Endothelial cell (in vitro differentiated cells): ENCODE measurements around the gene PRRG2. TPM values are rescaled to one million over a fixed set of nuclear protein-coding genes. Genes with fewer than 3 reads are reported as not detected.

ENCODE experiments used
- DNase-seq: peaks from one replicate; pipeline ENCODE4 v3.0.0; 2021; ENCODE audit warnings: low spot score
- H3K27ac Mint-ChIP-seq: one replicate; pipeline ENCODE4 v1.8.0; 2021; ENCODE audit warnings: mixed read lengths, inconsistent platforms; ENCODE audit not compliant: unreplicated experiment
- H3K27me3 Mint-ChIP-seq: one replicate; pipeline ENCODE4 v1.8.0; 2021; ENCODE audit warnings: mild to moderate bottlenecking, moderate library complexity, mixed read lengths, inconsistent platforms; ENCODE audit not compliant: unreplicated experiment
- H3K36me3 Mint-ChIP-seq: one replicate; pipeline ENCODE4 v1.8.0; 2021; ENCODE audit warnings: mild to moderate bottlenecking, low read depth, mixed read lengths, inconsistent platforms; ENCODE audit not compliant: unreplicated experiment
- H3K4me1 Mint-ChIP-seq: one replicate; pipeline ENCODE4 v1.8.0; 2021; ENCODE audit warnings: mild to moderate bottlenecking, mixed read lengths, inconsistent platforms; ENCODE audit not compliant: unreplicated experiment
- H3K4me3 Mint-ChIP-seq: one replicate; pipeline ENCODE4 v1.8.0; 2021; ENCODE audit warnings: mild to moderate bottlenecking, mixed read lengths, inconsistent platforms; ENCODE audit not compliant: unreplicated experiment
- H3K9me3 Mint-ChIP-seq: one replicate; pipeline ENCODE4 v1.8.0; 2021; ENCODE audit warnings: mixed read lengths, inconsistent platforms; ENCODE audit not compliant: unreplicated experiment
- CTCF ChIP-seq: fragments of 200-600 bp; sonication (generic); IDR thresholded peaks from one replicate; pipeline ENCODE4 v1.5.0; 2021; ENCODE audit warnings: antibody characterized with exemption; ENCODE audit not compliant: unreplicated experiment
- total RNA-seq: library from RNA; stranded (reverse); fragmentation: NEBNext Ultra II Directional; extraction: Animal tissue kit (Norgen Biotek cat#: 25700); gene quantifications from one replicate; pipeline ENCODE4 v1.2.1, GENCODE V29; 2021; ENCODE audit not compliant: unreplicated experiment

PRRG2 gene
- total RNA-seq, 1 donor from 2014 or later: 2.4 TPM

DNA sequence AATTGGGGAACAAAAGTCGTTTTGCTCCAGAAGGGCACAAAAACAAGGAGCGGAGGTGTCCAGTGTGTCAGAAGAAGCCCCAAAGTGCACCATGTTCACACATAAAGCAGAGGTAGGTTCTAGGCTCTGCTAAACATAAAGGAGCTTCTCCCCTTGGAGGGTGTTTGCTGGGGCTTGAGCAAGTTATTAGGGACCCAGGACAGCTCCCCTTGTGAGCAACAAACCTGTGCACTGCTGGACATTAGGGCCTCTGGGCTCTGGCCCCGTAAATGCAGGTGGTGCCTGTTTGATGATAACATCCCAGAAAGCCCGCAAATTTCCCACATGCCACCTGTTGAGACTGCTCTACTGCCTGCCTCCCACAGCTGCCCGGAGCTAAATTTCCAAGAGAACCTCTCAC is 42.5 kb upstream of the PRRG2 start:
- peaks cover 13% of the 10 kb centered on the region for H3K36me3 Mint-ChIP-seq
- H3K27ac Mint-ChIP-seq: no peak overlapping the region
- H3K4me3 Mint-ChIP-seq: no peak overlapping the region
- no peak for DNase-seq
- peaks cover 8% of the 10 kb centered on the region for H3K4me1 Mint-ChIP-seq
- H3K27me3 Mint-ChIP-seq: peaks cover 9% of the 10 kb centered on the region
- no peaks in the 10 kb centered on the region for H3K9me3 Mint-ChIP-seq
- no peak for TF ChIP-seq CTCF

GRCh38 chr19:49539192-49539952 is 41.7 kb upstream of the PRRG2 start:
- Mint-ChIP-seq H3K27ac (no peak overlapping the region), H3K4me3 (no peak overlapping the region), H3K9me3 (no peaks in the 10 kb centered on the region), H3K27me3 (peaks cover 9% of the 10 kb centered on the region), H3K36me3 (peaks cover 17% of the 10 kb centered on the region), H3K4me1 (peaks cover 7% of the 10 kb centered on the region)
- no peak for TF ChIP-seq CTCF
- no peak for DNase-seq

DNA sequence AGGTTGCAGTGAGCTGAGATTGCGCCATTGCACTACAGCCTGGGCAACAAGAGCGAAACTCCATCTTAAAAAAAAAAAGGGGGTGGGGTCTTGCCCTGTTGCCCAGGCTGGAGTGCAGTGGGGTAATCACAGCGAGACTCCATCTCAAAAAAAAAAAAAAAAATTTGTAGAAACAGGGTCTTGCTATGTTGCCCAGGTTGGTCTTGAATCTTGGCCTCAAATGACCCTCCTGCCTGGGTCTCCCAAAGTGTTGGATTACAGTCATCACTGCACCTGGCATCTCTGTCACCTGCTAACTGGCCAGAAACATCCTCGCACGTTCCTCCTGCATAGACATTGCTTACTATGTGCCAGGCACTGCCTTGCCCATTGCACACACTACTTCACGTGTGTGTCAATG is 39.2 kb upstream of the PRRG2 start:
- Mint-ChIP-seq H3K27me3 (peaks cover 2% of the 10 kb centered on the region), H3K9me3 (no peaks in the 10 kb centered on the region), H3K4me1 (peaks cover 2% of the 10 kb centered on the region), H3K27ac (no peak overlapping the region), H3K4me3 (peak overlapping the region; percentile 10), H3K36me3 (peaks cover 12% of the 10 kb centered on the region)
- no peak for TF ChIP-seq CTCF
- no peak for DNase-seq

DNA sequence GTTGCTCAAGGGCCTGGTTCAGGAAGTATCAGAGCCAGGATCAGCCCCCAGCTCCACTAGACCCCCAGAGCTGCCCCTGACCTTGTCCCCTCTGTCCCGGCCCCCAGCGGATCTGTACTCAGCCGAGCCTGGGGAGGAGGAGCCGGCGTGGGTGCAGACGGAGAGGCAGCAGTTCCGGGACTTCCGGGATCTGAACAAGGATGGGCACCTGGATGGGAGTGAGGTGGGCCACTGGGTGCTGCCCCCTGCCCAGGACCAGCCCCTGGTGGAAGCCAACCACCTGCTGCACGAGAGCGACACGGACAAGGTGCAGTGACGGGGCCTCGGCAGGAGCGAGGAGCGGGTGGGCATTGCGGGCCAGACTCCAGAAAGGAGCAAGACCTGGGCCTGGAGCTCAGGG is 38.7 kb upstream of the PRRG2 start:
- peaks cover 2% of the 10 kb centered on the region for H3K27me3 Mint-ChIP-seq
- H3K27ac Mint-ChIP-seq: no peak overlapping the region

More for the DNA sequence above, 38.7 kb upstream of the PRRG2 start:
- Mint-ChIP-seq H3K36me3 (peaks cover 12% of the 10 kb centered on the region), H3K9me3 (no peaks in the 10 kb centered on the region), H3K4me1 (peaks cover 3% of the 10 kb centered on the region), H3K4me3 (peak overlapping the region; percentile 10)
- no peak for DNase-seq
- TF ChIP-seq CTCF: no peak
